IMR-90 (cell line): Measurements from ENCODE around the gene FLT1. TPM values are rescaled to one million over a fixed set of nuclear protein-coding genes. Genes with fewer than 3 reads are reported as not detected.
A peak's percentile ranks its signal among the peaks of the same experiment; 100 is the strongest.

ENCODE experiments used
- ATAC-seq: fragments of 200-7000 bp; cut with Tn5 transposase; 2 replicates; pipeline ENCODE4 v1.9.1; 2020; ENCODE audit warnings: low read depth, mild to moderate bottlenecking, moderate library complexity
- BruUV-seq: library from RNA; stranded (reverse); fragments of 400-500 nt; replicated peaks from 2 replicates; lab custom pipeline; 2021; lab: Mats Ljungman, UMichigan
- CTCF ChIA-PET: fragments of 300-600 bp; formaldehyde crosslinking; extraction: SDS; loops from one replicate; lab custom pipeline; 2021; ENCODE audit warnings: antibody characterized with exemption; lab: Yijun Ruan, JAX
- POLR2A ChIA-PET: fragments of 300-600 bp; sonication (Branson Sonifier 250); formaldehyde crosslinking; loops from one replicate; lab custom pipeline; 2022; ENCODE audit warnings: antibody characterized with exemption; ENCODE audit not compliant: unreplicated experiment; lab: Charles Lee
- DNase-seq: peaks from one replicate; pipeline ENCODE4 v3.0.0; 2013
- H2AFZ ChIP-seq: replicated peaks from 2 replicates; pipeline ENCODE3; 2013; ENCODE audit warnings: low read length, mild to moderate bottlenecking; ENCODE audit not compliant: poor library complexity
- H2AK5ac ChIP-seq: 2 replicates; pipeline ENCODE4 v1.6.1; 2013; ENCODE audit warnings: low read depth, low read length, inconsistent platforms
- H2AK9ac ChIP-seq: replicated peaks from 2 replicates; pipeline ENCODE3; 2013; ENCODE audit warnings: mild to moderate bottlenecking, low read depth, low read length, moderate library complexity; ENCODE audit not compliant: poor library complexity
- H2BK120ac ChIP-seq: 2 replicates; pipeline ENCODE4 v1.6.1; 2013; ENCODE audit warnings: low read depth, low read length, inconsistent platforms
- H2BK15ac ChIP-seq: 3 replicates; pipeline ENCODE4 v1.6.1; 2013; ENCODE audit warnings: low read depth, low read length, inconsistent platforms
- H2BK20ac ChIP-seq: 2 replicates; pipeline ENCODE4 v1.6.1; 2013; ENCODE audit warnings: low read depth, mild to moderate bottlenecking, inconsistent platforms, low read length, moderate library complexity
- H2BK5ac ChIP-seq: 2 replicates; pipeline ENCODE4 v1.6.1; 2013; ENCODE audit warnings: mild to moderate bottlenecking, low read depth, low read length, inconsistent platforms; ENCODE audit not compliant: poor library complexity, severe bottlenecking
- H3K14ac ChIP-seq: replicated peaks from 2 replicates; pipeline ENCODE4 v1.6.1; 2013; ENCODE audit warnings: low read depth, low read length, inconsistent platforms
- H3K18ac ChIP-seq: 2 replicates; pipeline ENCODE4 v1.6.1; 2013; ENCODE audit warnings: low read depth, low read length, control low read depth
- H3K23ac ChIP-seq: 2 replicates; pipeline ENCODE4 v1.6.1; 2013; ENCODE audit warnings: low read depth, low read length, inconsistent platforms
- H3K27ac ChIP-seq: 2 replicates; pipeline ENCODE4 v1.5.1; 2013; ENCODE audit warnings: mild to moderate bottlenecking, control low read depth, low read length; ENCODE audit not compliant: insufficient read depth
- H3K27me3 ChIP-seq: 2 replicates; pipeline ENCODE4 v1.6.1; 2013; ENCODE audit warnings: low read length; ENCODE audit not compliant: control insufficient read depth, insufficient read depth
- H3K36me3 ChIP-seq: 2 replicates; pipeline ENCODE4 v1.6.1; 2013; ENCODE audit warnings: low read length, mixed read lengths; ENCODE audit not compliant: control insufficient read depth, insufficient read depth
- H3K4ac ChIP-seq: 2 replicates; pipeline ENCODE4 v1.6.1; 2013; ENCODE audit warnings: low read depth, low read length, inconsistent platforms
- H3K4me1 ChIP-seq: 2 replicates; pipeline ENCODE4 v1.6.1; 2013; ENCODE audit warnings: low read length, mixed read lengths; ENCODE audit not compliant: control insufficient read depth, insufficient read depth
- H3K4me2 ChIP-seq: 2 replicates; pipeline ENCODE4 v1.6.1; 2013; ENCODE audit warnings: low read depth, mild to moderate bottlenecking, control low read depth, low read length, moderate library complexity
- H3K4me3 ChIP-seq: 2 replicates; pipeline ENCODE4 v1.5.1; 2013; ENCODE audit warnings: low read depth, mild to moderate bottlenecking, control low read depth, low read length, moderate library complexity; ENCODE audit not compliant: insufficient read depth
- H3K56ac ChIP-seq: 2 replicates; pipeline ENCODE4 v1.6.1; 2013; ENCODE audit warnings: low read length, inconsistent platforms; ENCODE audit not compliant: insufficient read depth; ENCODE audit errors: extremely low read depth
- H3K79me1 ChIP-seq, 2 experiments: 2 replicates each; pipeline ENCODE4 v1.6.1; 2013; ENCODE audit warnings: low read length in 2 of 2, inconsistent platforms in 1 of 2, low read depth in 1 of 2
- H3K9ac ChIP-seq: 2 replicates; pipeline ENCODE4 v1.6.1; 2013; ENCODE audit warnings: low read depth, low read length, control low read depth
- H3K9me1 ChIP-seq: 2 replicates; pipeline ENCODE4 v1.6.1; 2013; ENCODE audit warnings: low read length, inconsistent platforms; ENCODE audit not compliant: insufficient read depth
- H3K9me3 ChIP-seq: 2 replicates; pipeline ENCODE4 v1.6.1; 2013; ENCODE audit warnings: low read length; ENCODE audit not compliant: control insufficient read depth, insufficient read depth
- H4K20me1 ChIP-seq: 2 replicates; pipeline ENCODE4 v1.6.1; 2013; ENCODE audit warnings: low read length, inconsistent platforms; ENCODE audit not compliant: insufficient read depth
- H4K5ac ChIP-seq: 2 replicates; pipeline ENCODE4 v1.6.1; 2013; ENCODE audit warnings: mild to moderate bottlenecking, low read depth, low read length, control low read depth
- H4K8ac ChIP-seq, 2 experiments: 2 replicates each; pipeline ENCODE4 v1.6.1; 2013; ENCODE audit warnings: low read depth in 2 of 2, low read length in 2 of 2, control low read depth in 1 of 2, inconsistent platforms in 1 of 2
- H4K91ac ChIP-seq: 2 replicates; pipeline ENCODE4 v1.6.1; 2013; ENCODE audit warnings: low read depth, low read length, inconsistent platforms; ENCODE audit not compliant: insufficient read depth
- MAZ ChIP-seq: IDR thresholded peaks from 2 replicates; pipeline ENCODE4 v1.6.1; 2012; ENCODE audit warnings: low read depth, mild to moderate bottlenecking, low read length, improper control_type of control experiment, moderate library complexity, borderline replicate concordance
- WGBS, 2 experiments: methylation state at CpG; one replicate each; pipeline versions ENCODE4 v1.1.5 to v1.1.7; 2013; ENCODE audit warnings: missing lambda C conversion rate in 2 of 2; ENCODE audit not compliant: insufficient read length in 1 of 2; ENCODE audit errors: extremely low coverage in 2 of 2; 5-methylcytosine and 5-hydroxymethylcytosine counted together
- dilution Hi-C: fragments of 300-500 bp; cut with HindIII; formaldehyde crosslinking; loops from one replicate; pipeline ENCODE4 v1.14.3; 2018; ENCODE audit warnings: low sequenced_read_pairs; ENCODE audit not compliant: unreplicated experiment
- in situ Hi-C: fragments of 300-500 bp; cut with MboI; formaldehyde crosslinking; loops from 3 replicates; pipeline ENCODE4 v1.14.3; 2019; ENCODE audit warnings: low sequenced_read_pairs, inconsistent platforms, mixed read lengths
- intact Hi-C: fragments of 100-400 bp; cut with micrococcal nuclease; formaldehyde crosslinking; loops from 2 replicates; pipeline ENCODE4 v1.10.0; 2022
- polyA plus RNA-seq, 3 experiments: library from polyadenylated mRNA; depleted of rRNA; stranded (reverse); fragments of >200 nt; gene quantifications; 2 replicates each; pipeline ENCODE4 v1.2.3, GENCODE V29; 2012; ENCODE audit warnings: low replicate concordance in 1 of 3
- total RNA-seq: library from RNA; depleted of rRNA; stranded (reverse); fragments of >200 nt; gene quantifications from 2 replicates; pipeline ENCODE4 v1.2.3, GENCODE V29; 2012

The FLT1 gene
- total and polyA plus RNA-seq, 2 of the 4 experiments (the other 2 are of a cell fraction): 4.5 to 10.4 TPM

GRCh38 chr13:28532388-28533124 lies 37.6 kb upstream of the FLT1 start:
- BruUV-seq: no TSS peak
- no peak overlapping the region for H3K9ac ChIP-seq
- CTCF ChIA-PET: no interaction called here

More at GRCh38 chr13:28532388-28533124, 37.6 kb upstream of the FLT1 start:
- Histone ChIP-seq H3K9me1 (peaks cover 6% of the 10 kb centered on the region), H3K4me3 (peak overlapping the region; percentile 43), H3K36me3 (no peaks in the 10 kb centered on the region), H3K56ac (no peak overlapping the region), H3K14ac (0 out of 2 replicates have a peak overlapping the region, but pooled peaks have one; percentile 12), H4K5ac (no peak overlapping the region), H3K79me1 (peaks cover 0 to 5% of the 10 kb centered on the region in 2 experiments; a peak in 2 of 4 replicates), H3K27ac (no peak overlapping the region; the same call in 1 of the 2 replicates), H4K20me1 (no peaks in the 10 kb centered on the region), H3K4ac (peak overlapping the region; percentile 12; the same call in 1 of the 2 replicates), H3K4me2 (peak overlapping the region; percentile 31), H3K4me1 (peaks cover 10% of the 10 kb centered on the region), H2AK9ac (peak overlapping the region; percentile 12), H2BK15ac (0 out of 3 replicates have a peak overlapping the region, but pooled peaks have one; percentile 7), H4K91ac (0 out of 2 replicates have a peak overlapping the region, but pooled peaks have one; percentile 5), H3K23ac (peak overlapping the region; percentile 29; the same call in 1 of the 2 replicates), H4K8ac (peak overlapping the region in 1 of 2 experiments; percentile 54; a peak in 2 of 4 replicates), H2AFZ (peak overlapping the region; percentile 89), H3K9me3 (0 out of 2 replicates have a peak, but pooled peaks cover 2% of the 10 kb centered on the region), H2BK5ac (no peak overlapping the region), H3K27me3 (peaks cover 3% of the 10 kb centered on the region; the same call in 1 of the 2 replicates), H2BK20ac (peak overlapping the region; percentile 55), H3K18ac (no peak overlapping the region), H2AK5ac (no peak overlapping the region), H2BK120ac (peak overlapping the region; percentile 42)
- intact Hi-C loops: loop anchor here (1.0 to 10.0 kb wide), 4 partner anchors 105 to 262 kb away; partner anchors contain the start of gene POMP
- dilution Hi-C loops: no loop called here
- POLR2A ChIA-PET: no interaction called here
- 4% methylated on average over 55 of the region's 96 CpGs; no CpG with 5 or more reads in 1 of the 2 experiments for WGBS, 2 experiments
- in situ Hi-C loops: no loop called here
- ATAC-seq: peak; percentile 70
- TF ChIP-seq MAZ: no peak; the same call in 1 of the 2 replicates
- no peak for DNase-seq
